PC-3 (cell line): ENCODE data around the gene DLG5. TPM values are rescaled to one million over a fixed set of nuclear protein-coding genes. Genes with fewer than 3 reads are reported as not detected.
A peak's percentile ranks its signal among the peaks of the same experiment; 100 is the strongest.

Experiments
- ATAC-seq: fragments of 200-7000 bp; cut with Tn5 transposase; 2 replicates; pipeline ENCODE4 v1.9.1; 2020; ENCODE audit warnings: mild to moderate bottlenecking, moderate library complexity
- BruUV-seq: library from RNA; stranded (reverse); fragments of 400-500 nt; replicated peaks from 2 replicates; lab custom pipeline; 2021; lab: Mats Ljungman, UMichigan
- CTCF ChIA-PET: fragments of 300-600 bp; sonication (Branson Sonifier 250); formaldehyde crosslinking; loops from one replicate; lab custom pipeline; 2022; ENCODE audit warnings: antibody characterized with exemption; lab: Charles Lee
- POLR2A ChIA-PET: fragments of 300-600 bp; sonication (Branson Sonifier 250); formaldehyde crosslinking; loops from one replicate; lab custom pipeline; 2022; ENCODE audit warnings: antibody characterized with exemption; ENCODE audit not compliant: unreplicated experiment; lab: Charles Lee
- DNase-seq: peaks from one replicate; pipeline ENCODE4 v3.0.0-alpha.2; 2015
- H2AFZ ChIP-seq: fragments of 300-600 bp; sonication (generic); 2 replicates; pipeline ENCODE4 v1.6.0; 2016; ENCODE audit warnings: antibody characterized with exemption, low read length
- H3F3A ChIP-seq: fragments of 300-600 bp; sonication (generic); one replicate; pipeline ENCODE4 v1.6.0; 2017; ENCODE audit warnings: antibody characterized with exemption, low read length, control low read depth, mild to moderate bottlenecking; ENCODE audit not compliant: unreplicated experiment
- H3K27ac ChIP-seq: fragments of 300-600 bp; sonication (generic); 2 replicates; pipeline ENCODE4 v1.5.1; 2016; ENCODE audit warnings: mild to moderate bottlenecking, low read length
- H3K27me3 ChIP-seq: fragments of 300-600 bp; sonication (generic); 2 replicates; pipeline ENCODE4 v1.6.1; 2016; ENCODE audit warnings: low read length, mixed read lengths
- H3K36me3 ChIP-seq: fragments of 300-600 bp; sonication (generic); 2 replicates; pipeline ENCODE4 v1.6.1; 2016; ENCODE audit warnings: low read depth, mixed run types, low read length, mixed read lengths
- H3K4me1 ChIP-seq: fragments of 300-600 bp; sonication (generic); 2 replicates; pipeline ENCODE4 v1.5.1; 2016; ENCODE audit warnings: low read length; ENCODE audit not compliant: insufficient read depth
- H3K4me2 ChIP-seq: fragments of 300-600 bp; sonication (generic); 2 replicates; pipeline ENCODE4 v1.6.0; 2016; ENCODE audit warnings: low read length
- H3K4me3 ChIP-seq: fragments of 300-600 bp; sonication (generic); 2 replicates; pipeline ENCODE4 v1.5.1; 2016; ENCODE audit warnings: mild to moderate bottlenecking, low read length, mixed read lengths
- H3K79me2 ChIP-seq: fragments of 300-600 bp; sonication (generic); 2 replicates; pipeline ENCODE4 v1.6.1; 2017; ENCODE audit warnings: low read length, mixed read lengths
- H3K9ac ChIP-seq: fragments of 300-600 bp; sonication (generic); 2 replicates; pipeline ENCODE4 v1.6.0; 2016; ENCODE audit warnings: mild to moderate bottlenecking, low read length
- H3K9me2 ChIP-seq: fragments of 300-600 bp; sonication (generic); replicated peaks from 2 replicates; pipeline ENCODE4 v1.6.1; 2016; ENCODE audit warnings: mixed run types, low read length, mixed read lengths
- H3K9me3 ChIP-seq: fragments of 300-600 bp; sonication (generic); 2 replicates; pipeline ENCODE4 v1.6.1; 2016; ENCODE audit warnings: low read length, mixed read lengths
- H4K20me1 ChIP-seq: fragments of 300-600 bp; sonication (generic); 2 replicates; pipeline ENCODE4 v1.6.1; 2016; ENCODE audit warnings: low read length, mixed read lengths
- CTCF ChIP-seq: fragments of 300-600 bp; sonication (generic); conservative IDR thresholded peaks from 2 replicates; pipeline ENCODE4 v1.5.1; 2017; ENCODE audit warnings: antibody characterized with exemption, low read depth, mild to moderate bottlenecking, low read length
- EZH2 ChIP-seq: fragments of 300-600 bp; sonication (generic); IDR thresholded peaks from one replicate; pipeline ENCODE4 v1.6.1; 2017; ENCODE audit warnings: antibody characterized with exemption, mild to moderate bottlenecking, low read length; ENCODE audit not compliant: unreplicated experiment
- EZH2phosphoT487 ChIP-seq: fragments of 300-600 bp; sonication (generic); IDR thresholded peaks from 2 replicates; pipeline ENCODE4 v1.6.1; 2018; ENCODE audit warnings: mild to moderate bottlenecking, antibody characterized with exemption, low read length, borderline replicate concordance
- intact Hi-C: fragments of 100-400 bp; cut with micrococcal nuclease; formaldehyde crosslinking; loops from 2 replicates; pipeline ENCODE4 v1.9.0; 2023
- total RNA-seq: library from RNA; depleted of rRNA; stranded (reverse); fragments of >200 nt; gene quantifications from 2 replicates; pipeline ENCODE4 v1.2.3, GENCODE V29; 2014

Gene DLG5
- total RNA-seq, 1 experiment from 2014 or later, result 118 TPM

DNA sequence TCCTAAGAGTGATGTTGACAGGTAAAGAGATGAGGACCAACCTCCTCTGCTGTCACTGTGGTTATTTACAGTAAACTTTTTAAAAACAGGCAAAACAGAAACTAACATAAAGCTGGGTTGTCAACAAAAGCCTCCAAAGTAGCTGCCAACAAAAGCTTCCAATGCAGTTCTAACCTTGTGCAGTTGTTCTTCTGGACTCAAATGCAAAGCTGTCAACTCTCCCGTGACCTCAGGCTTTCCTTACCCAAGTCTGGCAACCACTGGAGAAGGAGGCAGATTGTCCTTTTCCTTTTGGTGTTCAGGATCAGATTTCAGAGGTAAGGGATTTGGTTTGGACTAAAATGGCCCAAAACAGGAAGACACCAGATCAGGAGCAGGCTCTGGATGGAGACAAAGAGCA lies 63.1 kb downstream of the DLG5 start:
- no TSS peak for BruUV-seq
- ChIA-PET CTCF (no interaction called here), POLR2A (no interaction called here)
- Histone ChIP-seq H3K4me3 (no peak overlapping the region), H3K27ac (no peak overlapping the region), H3K79me2 (peaks cover 19% of the 10 kb centered on the region), H3K4me1 (no peaks in the 10 kb centered on the region), H3K27me3 (no peaks in the 10 kb centered on the region), H3K9ac (no peak overlapping the region), H3K36me3 (peaks cover 24% of the 10 kb centered on the region), H2AFZ (no peak overlapping the region), H3F3A (no peaks in the 10 kb centered on the region), H4K20me1 (peaks cover 8% of the 10 kb centered on the region; the same call in 1 of the 2 replicates), H3K9me3 (no peaks in the 10 kb centered on the region), H3K9me2 (no peaks in the 10 kb centered on the region), H3K4me2 (no peak overlapping the region)
- intact Hi-C loops, result no loop called here
- TF ChIP-seq EZH2 (no peak), CTCF (no peak), EZH2phosphoT487 (no peak)
- ATAC-seq, result no peak
- no peak for DNase-seq

- Histone ChIP-seq H4K20me1 (peaks cover 8% of the 10 kb centered on the region; the same call in 1 of the 2 replicates), H3K27me3 (no peaks in the 10 kb centered on the region), H3K4me3 (no peak overlapping the region), H2AFZ (no peak overlapping the region), H3F3A (no peaks in the 10 kb centered on the region), H3K4me2 (no peak overlapping the region), H3K9ac (no peak overlapping the region), H3K9me2 (no peaks in the 10 kb centered on the region), H3K36me3 (peaks cover 20% of the 10 kb centered on the region), H3K27ac (no peak overlapping the region), H3K79me2 (peaks cover 19% of the 10 kb centered on the region), H3K4me1 (peaks cover 2% of the 10 kb centered on the region; the same call in 1 of the 2 replicates), H3K9me3 (no peaks in the 10 kb centered on the region)
- ATAC-seq, result no peak
- TF ChIP-seq EZH2 (no peak), CTCF (no peak), EZH2phosphoT487 (no peak)
- no TSS peak for BruUV-seq
- no peak for DNase-seq
- POLR2A ChIA-PET, result no interaction called here
- CTCF ChIA-PET, result no interaction called here
- intact Hi-C loops, result no loop called here
These were observed 64.0 kb downstream of the DLG5 start for GRCh38 chr10:77862595-77862994.

- BruUV-seq, result no TSS peak
- intact Hi-C loops, result no loop called here
- ChIA-PET CTCF (interaction anchor here (0.9 kb wide), 1 partner anchor 48 kb away, joined by 3 read pairs; no protein-coding TSS in a partner anchor), POLR2A (no interaction called here)
- Histone ChIP-seq H2AFZ (no peak overlapping the region), H3K9me3 (no peaks in the 10 kb centered on the region), H3K27me3 (no peaks in the 10 kb centered on the region), H3K4me1 (peaks cover 6% of the 10 kb centered on the region; the same call in 1 of the 2 replicates), H3K9ac (no peak overlapping the region), H4K20me1 (peaks cover 8% of the 10 kb centered on the region; the same call in 1 of the 2 replicates), H3K27ac (no peak overlapping the region), H3F3A (no peaks in the 10 kb centered on the region), H3K4me3 (no peak overlapping the region), H3K9me2 (no peaks in the 10 kb centered on the region), H3K79me2 (peaks cover 19% of the 10 kb centered on the region), H3K4me2 (no peak overlapping the region), H3K36me3 (peaks cover 10% of the 10 kb centered on the region; the same call in 1 of the 2 replicates)
- DNase-seq (no peak), ATAC-seq (peak; percentile 6; the same call in 1 of the 2 replicates)
- TF ChIP-seq EZH2phosphoT487 (no peak), CTCF (no peak), EZH2 (no peak)
These were observed 65.2 kb downstream of the DLG5 start for GRCh38 chr10:77861366-77861765.
